A673 (cell line): ENCODE measurements around the gene C1orf35.

Experiments used
- CTCF ChIP-seq: fragments of 300-800, 200-600 bp; sonication (generic); conservative IDR thresholded peaks from 2 replicates; pipeline ENCODE4 v1.5.1; 2017; ENCODE audit warnings: low read depth, mild to moderate bottlenecking, antibody characterized with exemption, low read length, moderate library complexity, mixed read lengths
- EZH2 ChIP-seq: fragments of 200-600 bp; sonication (generic); IDR thresholded peaks from 2 replicates; pipeline ENCODE4 v1.6.1; 2017; ENCODE audit warnings: borderline replicate concordance, low read depth, mild to moderate bottlenecking, mixed read lengths, antibody characterized with exemption, low read length; ENCODE audit not compliant: poor library complexity, severe bottlenecking

- TF ChIP-seq CTCF (no peak), EZH2 (no peak)
These were observed 41.6 kb downstream of the C1orf35 start for GRCh38 chr1:228061411-228062084.
